K562 treated with DMSO at 1 percent for 4 hours (cell line): ENCODE data around the gene CCDC200. TPM values are rescaled to one million over a fixed set of nuclear protein-coding genes. Genes with fewer than 3 reads are reported as not detected.

ENCODE experiments used
- total RNA-seq: library from RNA; unstranded; fragments of 300-600 nt; gene quantifications from 2 replicates; pipeline ENCODE4 v1.2.3, GENCODE V29; 2022; ENCODE audit not compliant: insufficient read depth

The CCDC200 gene
- 2.1 TPM in 1 of 2 replicates, not detected in the other for total RNA-seq

GRCh38 chr17:43228020-43228782 is at the start of gene CCDC200:
Gene CCDC200 (minus strand): TSS chr17:43228623. CDS start chr17:43228554, 69 bp downstream.

GRCh38 chr17:43233877-43234276 is 5.5 kb upstream of the CCDC200 start, which contains the start of gene RNU2-1:
Gene RNU2-1 (minus strand): TSS chr17:43233977.

GRCh38 chr17:43211480-43212402 is 16.7 kb downstream of the CCDC200 start, which contains the start of gene TMEM106A:
Gene TMEM106A (plus strand): TSS chr17:43211875. CDS start chr17:43213042, 1,167 bp downstream.

Other genes starting within 250 kb of the CCDC200 start
- gene PTGES3L, start 248.5 kb downstream of the CCDC200 start, total RNA-seq, result 3.6 and 5.7 TPM in 2 replicates
- 8.2 and 10.7 TPM in 2 replicates for gene RUNDC1, start 248.1 kb downstream of the CCDC200 start, total RNA-seq
- 5,237 and 5,369 TPM in 2 replicates for gene RPL27, start 230.2 kb downstream of the CCDC200 start, total RNA-seq
- gene IFI35, start 221.8 kb downstream of the CCDC200 start, total RNA-seq, result 27.4 and 35.9 TPM in 2 replicates
- gene VAT1, start 206.2 kb downstream of the CCDC200 start, total RNA-seq, result 415 and 432 TPM in 2 replicates
- 2.1 and 2.3 TPM in 2 replicates for gene RND2, start 203.4 kb downstream of the CCDC200 start, total RNA-seq
- gene BRCA1, start 103.3 kb downstream of the CCDC200 start, total RNA-seq, result 35.9 and 42.0 TPM in 2 replicates
- gene NBR1, start 57.4 kb downstream of the CCDC200 start, total RNA-seq, result 40.4 and 40.7 TPM in 2 replicates
- 0.23 TPM in 1 of 2 replicates, not detected in the other for gene TMEM106A, start 16.7 kb downstream of the CCDC200 start, total RNA-seq
- gene RNU2-1, start 5.4 kb upstream of the CCDC200 start, total RNA-seq, result not detected in 2 replicates
- gene ARL4D, start 170.4 kb upstream of the CCDC200 start, total RNA-seq, result 1.6 and 3.7 TPM in 2 replicates